IPS DF 19.7 (cell line): ENCODE results near the gene SLC16A3.

Experiments
- DNase-seq: peaks from one replicate; pipeline ENCODE4 v3.0.0-alpha.2; 2013; ENCODE audit warnings: low read depth, low spot score

Gene SLC16A3

DNA sequence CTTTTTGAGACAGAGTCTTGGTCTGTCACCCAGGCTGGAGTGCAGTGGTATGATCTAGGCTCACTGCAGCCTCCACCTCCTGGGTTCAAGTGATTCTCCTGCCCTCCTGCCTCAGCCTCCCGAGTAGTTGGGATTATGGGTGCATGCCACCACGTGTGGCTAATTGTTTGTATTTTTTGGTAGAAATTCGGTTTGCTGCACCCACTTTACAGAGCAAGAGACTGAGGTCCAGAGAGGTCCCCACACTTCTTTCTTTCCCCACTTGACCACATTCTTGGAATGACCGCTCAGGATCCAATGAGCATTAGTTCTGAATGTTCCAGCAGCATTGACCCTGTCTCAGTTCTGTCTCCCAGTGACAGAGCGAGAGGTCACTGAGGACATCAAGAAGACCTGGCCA, 5.3 kb upstream of the SLC16A3 start:
- no peak for DNase-seq

DNA sequence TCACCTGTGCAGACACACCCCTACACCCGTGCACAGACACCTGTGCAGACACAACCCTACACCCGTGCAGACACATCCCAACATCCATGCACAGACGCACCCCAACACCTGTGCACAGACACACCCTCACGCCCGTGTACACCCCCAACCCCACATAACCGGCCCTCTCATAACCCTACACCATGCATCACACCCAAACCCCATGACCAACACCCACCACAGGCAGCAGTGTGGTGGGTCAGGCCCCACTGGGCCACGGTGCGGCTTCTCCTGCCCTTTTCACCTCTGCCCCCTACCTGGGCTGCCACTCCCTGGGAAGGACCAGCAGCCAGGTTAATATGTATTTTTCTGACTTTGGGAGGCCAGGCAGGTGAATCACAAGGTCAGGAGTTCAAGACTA, 4.2 kb upstream of the SLC16A3 start:
- DNase-seq = no peak

DNA sequence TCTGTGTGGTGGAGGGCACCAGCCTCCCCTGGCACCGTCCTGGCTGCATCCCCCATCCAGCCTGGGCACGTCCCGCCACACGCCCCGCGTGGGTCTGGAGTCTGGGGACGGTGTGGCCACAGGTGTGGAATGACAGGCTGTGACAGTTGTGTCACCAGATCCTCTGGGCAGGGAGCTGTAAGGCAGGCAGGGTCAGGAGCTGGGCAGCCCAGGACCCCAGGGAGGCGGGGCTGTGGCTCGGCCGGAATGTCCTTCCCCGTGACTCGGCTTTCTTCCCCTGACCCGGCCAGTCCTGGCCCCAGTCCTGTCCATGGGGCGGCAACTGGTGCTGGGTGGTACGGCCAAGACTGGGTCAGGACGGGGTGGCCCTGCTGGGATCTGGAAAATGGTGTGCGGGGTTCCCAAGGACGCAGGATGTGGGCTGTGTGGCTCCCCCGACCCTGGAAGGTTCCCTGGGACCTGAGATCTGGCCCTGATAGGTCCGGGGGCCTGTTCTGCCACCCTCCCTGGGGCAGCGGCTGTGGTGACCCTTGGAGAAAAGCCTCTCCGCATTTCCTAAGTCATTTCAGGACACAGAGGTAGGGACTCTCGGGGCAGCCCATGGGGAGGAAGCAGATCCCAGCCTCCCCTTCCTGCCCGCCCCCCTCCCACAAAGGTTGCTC, 3.3 kb upstream of the SLC16A3 start:
- DNase-seq = no peak

DNA sequence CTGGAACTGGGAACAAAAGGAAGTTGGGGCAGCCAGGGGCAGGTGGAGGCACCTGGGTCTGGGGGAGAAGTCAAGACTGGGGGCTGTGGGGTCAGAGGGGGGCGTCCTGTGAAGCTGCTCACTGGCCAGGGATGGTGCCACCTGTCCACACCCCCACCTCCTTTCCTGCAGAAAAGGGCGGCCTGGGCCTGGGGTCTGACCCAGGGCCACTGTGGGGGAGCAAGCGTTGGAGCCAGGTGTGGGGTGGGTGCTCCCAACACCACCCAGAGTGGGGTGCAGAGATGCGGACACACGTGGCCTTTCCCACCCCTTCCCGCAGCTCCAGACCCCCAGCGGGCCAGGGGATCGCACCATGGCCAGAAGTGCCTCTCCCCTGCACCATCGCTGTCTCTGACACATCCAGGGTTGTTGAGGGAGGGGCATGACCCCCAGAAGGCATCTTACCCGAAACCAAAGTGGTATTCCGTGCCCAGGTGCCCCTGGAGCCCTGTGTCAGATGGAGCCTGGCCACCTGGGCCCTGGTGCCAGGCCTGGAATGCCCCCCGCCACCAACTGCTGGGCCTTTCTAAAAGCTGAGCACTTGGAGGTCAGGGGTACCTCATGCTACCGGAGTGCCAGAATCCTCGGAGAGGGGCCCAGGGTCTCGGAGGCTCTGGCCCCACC, 2.6 kb upstream of the SLC16A3 start:
- DNase-seq = no peak

DNA sequence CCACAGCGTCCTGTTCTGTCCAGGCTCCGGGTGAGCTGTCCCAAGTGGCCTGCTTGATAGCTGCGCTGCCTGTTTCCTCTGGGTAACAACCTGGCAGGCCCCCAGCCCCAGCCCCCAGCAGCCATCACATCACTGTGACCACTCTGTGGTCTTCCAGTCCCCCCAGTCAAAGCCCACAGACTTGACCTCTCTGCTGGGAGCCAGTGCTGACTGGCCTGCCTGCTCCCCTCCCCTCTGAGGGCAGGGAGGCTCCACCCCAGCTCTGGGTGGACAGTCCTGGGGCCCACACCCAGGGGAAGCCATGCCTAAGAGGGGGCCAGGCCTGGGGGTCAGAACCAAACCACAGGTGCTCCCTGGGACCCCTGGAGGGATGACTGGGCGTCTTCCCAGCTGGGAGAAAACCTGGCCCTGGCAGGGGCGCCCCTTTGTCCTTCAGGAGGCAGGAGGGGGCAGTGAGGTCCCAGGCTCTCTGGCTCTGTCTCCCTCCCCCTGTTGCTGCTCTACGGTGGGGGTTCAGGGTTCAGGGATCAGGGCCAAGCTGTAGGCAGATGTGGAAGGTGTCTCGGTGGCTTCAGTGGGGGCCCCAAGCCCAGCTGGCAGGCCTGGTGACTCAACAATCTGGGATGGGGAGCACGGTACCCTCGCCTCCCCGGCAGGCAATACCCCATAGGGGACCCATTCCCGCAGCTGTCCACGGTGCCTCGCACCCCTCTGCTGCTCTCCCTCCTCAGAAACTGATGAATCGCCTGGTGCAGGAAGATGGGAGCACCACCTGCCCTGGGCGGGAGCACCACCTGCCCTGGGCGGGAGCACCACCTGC, 1.8 kb upstream of the SLC16A3 start:
- DNase-seq = no peak

DNA sequence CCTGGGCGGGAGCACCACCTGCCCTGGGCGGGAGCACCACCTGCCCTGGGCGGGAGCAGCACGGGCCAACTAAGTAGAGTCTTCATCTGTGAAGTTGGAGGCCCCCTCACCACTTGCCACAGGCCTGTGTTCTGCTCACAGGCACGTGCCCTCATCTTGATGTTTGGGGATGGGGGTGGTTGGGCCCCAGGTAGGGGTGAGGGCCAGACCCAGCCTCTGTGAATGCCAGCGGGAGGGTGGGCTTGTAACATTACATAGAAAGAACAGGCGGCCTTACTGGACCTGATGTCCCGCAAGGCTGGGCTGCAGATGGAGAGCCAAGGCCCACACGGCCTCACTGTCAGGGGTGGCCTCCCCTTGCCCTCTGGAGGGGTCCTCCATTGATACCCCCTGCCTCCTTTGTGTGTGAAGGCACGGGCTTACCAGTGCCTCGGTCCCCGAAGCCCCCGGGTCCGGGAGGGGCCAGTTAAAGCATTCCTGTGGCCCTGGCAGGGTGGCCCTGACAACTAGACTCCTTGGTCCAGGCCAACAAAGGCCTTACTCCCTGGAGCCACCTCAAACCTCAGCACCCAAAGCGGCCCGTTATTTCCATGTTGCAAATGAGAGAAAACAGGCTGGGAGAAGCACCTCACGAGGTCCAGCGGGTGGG, 1.1 kb upstream of the SLC16A3 start:
- no peak for DNase-seq

DNA sequence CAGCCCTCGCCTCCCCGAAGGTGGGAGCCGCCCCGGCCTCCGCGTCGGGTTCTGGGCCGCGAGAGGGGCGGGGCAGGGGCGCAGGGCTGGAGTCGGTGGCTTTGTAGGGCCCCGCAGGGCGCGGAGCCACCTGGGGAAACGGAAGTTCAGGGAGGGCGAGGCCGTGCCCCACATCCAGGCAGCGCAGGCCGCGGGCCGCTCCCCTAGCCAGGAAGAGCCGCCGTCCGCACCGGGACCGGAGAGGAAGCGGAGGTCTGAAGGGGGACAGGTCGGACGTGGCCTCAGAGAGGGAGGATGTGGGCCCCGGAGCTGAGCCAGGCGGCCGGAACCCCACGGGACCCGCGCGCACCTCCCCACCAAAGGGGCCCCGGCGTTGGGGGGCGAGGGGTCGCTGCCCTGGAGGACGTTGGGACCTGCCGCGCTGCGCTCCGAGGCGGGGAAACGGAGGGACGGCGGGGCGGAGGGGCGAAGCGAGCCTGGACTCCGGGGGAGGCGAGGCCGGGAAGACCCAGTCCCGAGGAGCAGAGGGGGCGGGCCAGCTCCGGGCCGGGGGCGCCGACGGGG, 482 bp upstream of the SLC16A3 start:
- no peak for DNase-seq

DNA sequence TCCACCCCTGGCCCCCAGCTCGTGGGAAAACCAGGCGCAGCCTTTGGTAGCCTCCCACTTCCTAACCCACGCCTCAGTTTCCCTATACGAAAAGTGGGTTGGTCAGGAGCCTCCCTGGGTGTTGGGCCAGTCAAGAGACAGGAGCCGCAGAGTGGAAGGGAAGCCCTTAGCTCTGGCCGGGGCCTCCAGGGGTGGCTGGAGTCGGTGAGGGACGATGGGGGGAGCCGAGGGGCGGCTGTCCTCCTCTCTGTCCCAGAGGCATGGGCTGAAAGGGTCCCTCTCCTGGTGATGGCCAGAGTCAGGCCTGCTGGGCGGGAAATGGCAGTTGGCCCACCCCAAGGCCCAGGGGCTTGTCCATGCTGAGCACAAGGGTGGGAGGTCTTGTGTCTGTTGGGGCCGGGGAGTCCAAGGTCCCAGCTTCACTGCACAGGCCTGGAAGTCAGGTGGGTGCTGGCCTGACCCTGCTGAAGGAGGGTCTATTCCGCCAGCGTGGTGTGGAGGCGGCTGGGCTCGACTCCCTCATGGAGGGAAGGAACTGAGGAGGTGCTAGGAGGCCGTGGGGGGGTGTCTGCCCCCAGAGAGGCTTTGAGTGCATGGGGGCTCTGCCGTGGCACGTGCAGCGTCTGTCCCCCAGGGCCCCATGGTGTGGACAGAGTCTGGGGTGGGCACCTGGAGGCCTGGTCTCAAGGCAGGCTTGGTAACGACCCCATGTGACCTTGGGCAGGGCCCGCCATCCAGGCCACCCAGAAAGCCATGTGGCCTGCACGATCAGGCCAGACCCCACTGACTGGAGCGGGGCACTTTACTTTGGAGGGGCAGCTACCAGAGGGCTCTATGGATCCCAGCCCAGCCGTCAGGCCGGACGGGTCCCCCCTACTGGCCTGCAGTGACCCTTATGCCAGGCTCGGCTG, 1.1 kb downstream of the SLC16A3 start:
- DNase-seq = no peak

DNA sequence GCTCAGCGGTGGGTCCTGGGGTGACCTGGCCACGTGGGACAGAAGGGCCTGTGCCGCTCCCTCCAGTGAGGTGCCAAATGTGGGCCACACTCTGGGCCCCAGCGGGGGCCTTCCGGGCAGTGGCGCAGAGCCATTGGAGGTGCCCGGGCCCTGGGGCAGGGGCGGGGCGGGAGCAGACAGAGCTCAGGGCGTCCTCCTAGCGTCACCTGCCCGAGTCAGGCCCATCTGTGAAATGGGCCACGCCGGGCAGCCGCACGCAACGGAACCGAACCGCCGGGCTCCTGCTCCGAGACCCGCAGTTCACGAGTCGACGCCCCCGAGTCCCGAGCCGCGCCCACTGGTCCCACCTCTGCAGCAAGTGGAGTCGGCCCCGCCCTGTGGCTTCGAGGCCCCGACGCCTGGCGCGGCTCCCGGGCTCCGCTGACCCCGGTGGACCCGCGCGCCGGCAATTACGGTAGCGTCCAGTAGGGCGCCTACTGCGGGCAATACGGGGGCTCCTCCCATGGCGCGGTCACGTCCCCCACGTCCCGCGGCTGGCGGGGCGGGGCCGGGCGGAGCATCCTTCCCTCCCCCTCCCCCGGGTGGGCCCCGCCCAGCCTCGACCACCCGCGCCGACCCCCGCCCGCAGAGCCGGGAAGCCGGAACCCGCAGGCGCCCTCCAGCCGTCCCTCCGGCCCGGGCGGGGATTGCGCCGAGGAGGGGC, 1.9 kb downstream of the SLC16A3 start:
- DNase-seq = no peak

DNA sequence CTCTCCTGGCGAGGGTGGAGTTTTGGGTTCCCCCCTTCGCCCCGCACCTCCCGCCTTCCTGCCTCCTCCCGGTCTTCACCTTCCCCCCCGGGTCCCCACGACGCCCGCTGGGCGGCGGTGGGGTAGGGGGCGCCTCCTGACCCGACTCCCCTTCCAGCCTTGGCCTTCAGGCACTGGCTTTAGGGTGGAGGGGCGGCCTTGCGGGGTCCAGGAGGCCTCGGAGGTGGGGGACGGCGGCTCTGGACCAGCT, 2.4 kb downstream of the SLC16A3 start:
- no peak for DNase-seq

DNA sequence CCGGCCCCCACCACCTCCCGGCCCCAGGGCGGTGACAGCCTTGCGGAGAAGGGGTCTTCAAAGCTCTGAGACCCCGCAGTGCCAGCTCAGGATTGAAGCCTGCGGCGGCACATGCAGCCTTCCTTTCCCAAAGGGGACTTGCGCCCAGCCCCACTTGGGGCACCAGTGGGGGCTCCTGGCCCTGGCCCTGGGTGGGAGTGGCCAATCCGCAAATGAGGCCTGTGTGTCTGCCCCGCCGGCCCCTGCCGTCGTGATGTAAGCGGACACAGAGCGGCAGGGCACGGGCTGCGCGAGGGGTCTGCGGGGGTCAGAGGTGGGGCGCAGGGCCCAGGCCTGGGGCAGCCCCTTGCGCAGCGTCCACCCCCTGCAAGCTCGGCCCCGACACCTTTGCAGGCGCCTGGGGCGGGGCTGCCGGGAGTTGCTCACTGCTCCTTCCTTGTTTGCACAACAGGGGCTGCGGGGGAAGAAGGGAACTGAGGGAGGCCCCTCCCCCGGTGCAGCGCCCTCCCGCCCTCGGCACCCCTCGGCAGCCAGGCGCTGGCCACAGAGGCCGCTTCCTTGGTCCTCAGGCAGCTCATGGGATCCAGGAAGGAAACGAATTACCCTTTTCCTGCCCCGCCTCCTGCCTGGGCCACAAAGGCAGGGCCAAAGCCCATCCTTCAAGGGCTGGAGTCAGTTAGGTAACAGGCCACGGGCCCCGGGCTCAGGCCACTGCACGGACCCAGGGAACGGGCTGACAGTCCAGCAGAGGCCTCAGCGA, 2.9 kb downstream of the SLC16A3 start:
- no peak for DNase-seq

DNA sequence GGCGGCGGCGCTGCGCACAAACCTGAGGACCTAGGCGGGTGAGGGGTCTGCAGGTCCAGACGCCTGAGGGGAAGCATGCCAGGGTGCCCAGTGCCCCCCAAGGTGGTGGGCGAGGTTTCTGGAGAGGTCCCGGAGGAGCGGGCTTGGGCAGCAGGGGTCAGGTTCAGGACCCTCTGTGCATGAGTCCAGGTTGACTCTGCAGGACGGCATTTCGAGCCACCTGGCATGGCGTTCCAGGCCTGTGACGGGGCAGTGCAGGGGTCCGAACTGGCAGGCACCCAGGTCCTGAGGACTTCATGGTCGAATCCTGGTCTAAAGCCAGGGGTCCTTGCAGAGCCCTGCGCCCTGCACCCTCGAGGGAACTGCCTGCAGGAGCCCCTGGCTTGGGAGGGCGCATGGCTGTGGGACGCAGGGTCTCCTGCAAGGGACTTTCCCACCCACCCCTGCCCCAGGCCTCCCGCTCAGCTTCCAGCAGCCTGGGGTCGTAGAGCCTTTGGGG, 3.5 kb downstream of the SLC16A3 start:
- no peak for DNase-seq

DNA sequence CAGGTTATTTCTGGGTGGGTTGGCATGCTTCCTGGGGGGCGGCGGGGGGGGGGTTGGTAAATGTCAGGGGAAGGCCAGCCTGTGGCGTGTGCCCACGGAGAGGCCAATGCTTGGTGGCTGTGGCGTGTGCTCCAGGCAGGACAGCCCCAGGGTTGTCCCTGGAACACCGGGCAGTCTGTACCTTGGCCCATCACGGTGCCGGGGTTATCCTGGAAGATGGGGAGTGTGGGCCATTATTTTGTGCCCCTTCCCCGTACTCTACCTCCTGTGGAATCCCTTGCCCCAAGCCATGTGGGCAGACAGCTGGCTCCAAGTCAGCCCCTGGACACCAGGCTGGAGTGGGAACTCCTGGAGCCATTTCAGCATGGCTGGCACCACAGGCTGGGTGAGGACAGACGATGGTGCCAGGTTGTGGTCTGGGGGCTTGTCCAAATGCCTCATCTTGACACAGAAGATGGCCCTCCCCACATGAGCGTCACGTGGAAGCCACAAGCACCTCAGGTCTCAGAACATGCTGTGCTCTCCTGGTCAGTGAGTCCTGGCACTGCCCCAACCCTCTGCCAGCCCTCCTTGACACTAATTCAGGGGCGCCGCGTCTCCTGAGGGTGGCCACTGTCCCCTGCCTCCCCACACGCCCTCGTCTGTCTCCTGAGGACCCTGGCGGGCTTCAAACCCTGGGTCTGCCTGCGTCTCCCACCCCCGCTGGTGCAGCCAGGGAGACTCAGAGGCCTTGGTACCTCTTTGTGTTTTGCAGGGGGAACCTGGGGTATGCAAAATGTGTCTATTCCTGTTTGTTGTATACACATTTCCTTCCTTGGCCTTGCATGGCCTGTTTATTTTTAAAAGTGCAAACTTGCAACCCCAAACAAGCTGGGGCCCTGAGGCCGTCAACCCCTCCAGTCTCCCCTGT, 4.3 kb downstream of the SLC16A3 start:
- DNase-seq = no peak

DNA sequence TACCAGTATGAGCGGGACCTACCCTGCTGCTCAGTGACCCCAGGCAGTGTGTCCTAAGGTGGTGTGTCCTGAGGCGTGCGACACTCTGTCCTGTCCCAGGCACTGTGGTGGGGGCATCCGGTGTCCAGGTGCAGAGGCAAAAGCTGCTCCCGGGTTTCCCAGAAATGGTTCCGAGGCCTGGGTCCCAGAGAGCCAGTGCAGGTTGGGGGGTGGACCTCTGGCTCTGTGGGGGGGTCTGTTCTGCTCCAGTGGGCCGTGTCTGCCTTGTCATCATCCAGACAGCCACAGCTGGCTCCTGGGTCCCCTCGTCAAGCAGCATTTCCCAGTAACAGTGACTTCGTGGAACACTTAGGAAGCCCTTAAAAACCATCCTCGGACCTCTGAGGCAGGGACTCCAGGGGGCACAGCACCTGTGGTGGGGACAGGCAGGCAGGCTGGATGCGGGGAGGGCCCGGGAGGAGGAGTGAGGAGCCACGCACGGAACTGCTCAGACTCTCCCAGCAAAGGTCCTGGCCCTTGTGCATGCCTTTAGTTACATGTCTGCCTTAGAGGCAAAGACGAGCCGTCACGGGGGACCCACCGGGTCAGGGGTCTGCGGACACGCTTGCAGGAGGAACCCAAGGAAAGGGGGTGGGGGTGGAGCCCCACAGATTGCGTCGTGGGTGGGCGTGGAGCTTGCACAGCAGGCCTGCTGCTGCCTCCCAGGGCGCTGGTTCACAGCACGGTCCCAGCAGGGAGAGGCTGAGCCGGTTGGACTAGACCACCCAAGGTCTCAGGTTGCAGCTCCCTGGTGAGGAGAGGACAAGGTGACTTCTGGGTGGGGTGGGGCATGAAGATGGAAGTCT, 5.6 kb downstream of the SLC16A3 start:
- DNase-seq = no peak

DNA sequence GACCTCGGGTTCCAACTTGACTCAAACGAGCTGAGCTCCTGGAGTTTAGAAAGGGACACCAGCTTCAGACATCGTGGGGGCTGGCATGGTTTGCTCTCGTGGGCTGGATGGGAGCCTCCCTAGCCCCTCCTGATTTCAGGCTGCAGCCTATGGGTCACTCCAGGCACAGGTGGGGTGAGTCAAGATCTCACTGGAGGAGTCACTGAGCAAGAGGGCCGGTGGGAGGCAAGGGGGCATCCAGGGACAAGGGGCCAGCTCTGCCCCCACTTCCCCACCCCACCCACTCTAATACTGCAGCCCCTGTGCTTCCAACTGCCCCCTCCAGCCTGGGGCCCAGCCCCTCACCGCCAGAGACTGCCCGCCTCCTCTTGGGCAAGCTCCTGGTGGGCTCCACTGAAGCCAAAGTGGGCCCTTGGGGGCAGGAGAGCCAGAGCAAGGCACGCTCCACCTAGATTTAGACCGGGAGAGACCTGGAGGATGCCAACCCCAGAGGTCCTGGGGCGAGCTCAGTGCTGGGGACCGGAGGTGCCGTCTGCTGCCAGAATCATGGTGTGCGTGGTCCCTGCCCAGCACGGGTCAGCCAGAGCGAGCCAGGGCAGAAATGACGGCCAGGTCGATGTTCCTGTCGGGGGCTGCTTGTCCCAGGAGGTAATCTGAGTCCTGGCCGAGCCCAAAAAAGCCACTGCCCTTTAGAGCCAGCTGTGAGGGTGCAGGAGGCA, 6.4 kb downstream of the SLC16A3 start:
- no peak for DNase-seq

DNA sequence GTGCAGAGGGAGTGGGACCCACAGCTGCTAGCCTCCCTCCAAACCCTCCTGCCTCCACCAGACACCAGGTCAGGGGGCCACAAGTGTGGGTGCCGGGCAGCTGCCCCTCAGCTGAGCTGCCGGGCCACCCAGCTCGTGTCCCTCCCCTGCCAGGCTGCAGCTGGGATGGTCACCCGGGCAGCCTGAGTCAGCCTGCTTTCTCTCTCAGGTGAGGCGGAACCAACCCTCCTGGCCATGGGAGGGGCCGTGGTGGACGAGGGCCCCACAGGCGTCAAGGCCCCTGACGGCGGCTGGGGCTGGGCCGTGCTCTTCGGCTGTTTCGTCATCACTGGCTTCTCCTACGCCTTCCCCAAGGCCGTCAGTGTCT, 6.9 kb downstream of the SLC16A3 start:
- no peak for DNase-seq
